ENCODE data around the gene THUMPD3. TPM values are rescaled to one million over a fixed set of nuclear protein-coding genes. Genes with fewer than 3 reads are reported as not detected.

Gene THUMPD3
- total and polyA plus RNA-seq, 9 of the 15 experiments (the other 6 are each of a cell fraction or from before 2014, with no cell fraction given) = 58.3 to 132 (median 113) TPM

- TF ChIP-seq ZNF592 (IDR thresholded peaks at IDR 0.05) (no peak), MAFG (tag; conservative IDR thresholded peaks at IDR 0.05) (peak; percentile 64), NCOA2 (IDR thresholded peaks at IDR 0.05; ENCODE audit: partially characterized antibody in 2 of 2) (no peak), RREB1 (CRISPR knock-in tag; IDR thresholded peaks at IDR 0.05) (no peak), GTF2B (IDR thresholded peaks at IDR 0.05; ENCODE audit: extremely low read depth, insufficient read length) (peak; percentile 58), ZHX1 (conservative IDR thresholded peaks at IDR 0.05; ENCODE audit: low read length) (no peak), ERF (CRISPR knock-in tag; IDR thresholded peaks at IDR 0.05) (no peak), TFAM (CRISPR knock-in tag; conservative IDR thresholded peaks at IDR 0.05) (no peak), CEBPB (tag; IDR thresholded peaks at IDR 0.05) (no peak), SIX5 (IDR thresholded peaks at IDR 0.05; ENCODE audit: borderline replicate concordance in 1 of 2, insufficient read depth in 1 of 2, low read depth in 1 of 2, low read length in 2 of 2) (no peak), ESRRB (CRISPR knock-in tag; IDR thresholded peaks at IDR 0.05; ENCODE audit: borderline replicate concordance) (no peak), YY1 (IDR thresholded peaks at IDR 0.05; ENCODE audit: borderline replicate concordance in 1 of 3, control insufficient read depth in 1 of 3, extremely low read depth in 1 of 3, insufficient read depth in 3 of 3, insufficient read length in 1 of 3, insufficient replicate concordance in 2 of 3, low read depth in 1 of 3, low read length in 2 of 3) (peak in 2 of 3 experiments; percentile 65 to 80)
Measured at GRCh38 chr3:9395570-9396300, 32.9 kb downstream of the THUMPD3 start (continued).
